ENCODE data around the gene FARP2. TPM values are rescaled to one million over a fixed set of nuclear protein-coding genes. Genes with fewer than 3 reads are reported as not detected.

Gene FARP2
- total and polyA plus RNA-seq, 10 of the 15 experiments (the other 5 are each of a cell fraction or from before 2014, with no cell fraction given), result 5.5 to 67.5 (median 36.8) TPM

GRCh38 chr2:241350878-241351639 is 5.0 kb upstream of the FARP2 start:
- POLR2A ChIA-PET, result no interaction called here
- H3K9me3 ChIP-seq (replicated peaks; ENCODE audit: control insufficient read depth, insufficient read depth, low read length), result no peaks in the 10 kb centered on the region
- no peaks in the 10 kb centered on the region for H4K20me1 ChIP-seq (ENCODE audit: control insufficient read depth, insufficient read depth)
- no peaks in the 10 kb centered on the region; the same call in 1 of the 2 replicates for H3K4me1 ChIP-seq (ENCODE audit: control insufficient read depth, insufficient read depth, low read length)
- H3K27ac ChIP-seq (ENCODE audit: control insufficient read depth, insufficient read depth), result no peak overlapping the region
- 97% methylated on average over 9 of the region's 9 CpGs for WGBS (ENCODE audit: insufficient coverage, insufficient replicate concordance, low lambda C conversion rate, missing lambda C conversion rate)
- no peak overlapping the region for H3K4me2 ChIP-seq (ENCODE audit: control insufficient read depth, insufficient read depth)
- no TSS peak for BruUV-seq (replicated peaks)
- ATAC-seq, result no peak
- TF ChIP-seq TCF3 (IDR thresholded peaks at IDR 0.05; ENCODE audit: borderline replicate concordance, insufficient read depth, low read depth, low read length) (no peak), FOXK2 (IDR thresholded peaks at IDR 0.05) (no peak), BHLHE40 (IDR thresholded peaks at IDR 0.05; ENCODE audit: borderline replicate concordance in 1 of 2, low read depth in 2 of 2, low read length in 1 of 2) (no peak), POLR2AphosphoS5 (IDR thresholded peaks at IDR 0.05; ENCODE audit: low read length) (no peak), RAD21 (IDR thresholded peaks at IDR 0.05; ENCODE audit: insufficient read depth, low read depth, low read length) (no peak), HDAC6 (IDR thresholded peaks at IDR 0.05; ENCODE audit: unreplicated experiment) (no peak), CEBPB (IDR thresholded peaks at IDR 0.05; ENCODE audit: borderline replicate concordance in 1 of 2, low read depth in 2 of 2, low read length in 2 of 2) (no peak), MEF2B (IDR thresholded peaks at IDR 0.05; ENCODE audit: partially characterized antibody, poor library complexity, severe bottlenecking) (no peak)
- TF ChIP-seq, protein P1, sequence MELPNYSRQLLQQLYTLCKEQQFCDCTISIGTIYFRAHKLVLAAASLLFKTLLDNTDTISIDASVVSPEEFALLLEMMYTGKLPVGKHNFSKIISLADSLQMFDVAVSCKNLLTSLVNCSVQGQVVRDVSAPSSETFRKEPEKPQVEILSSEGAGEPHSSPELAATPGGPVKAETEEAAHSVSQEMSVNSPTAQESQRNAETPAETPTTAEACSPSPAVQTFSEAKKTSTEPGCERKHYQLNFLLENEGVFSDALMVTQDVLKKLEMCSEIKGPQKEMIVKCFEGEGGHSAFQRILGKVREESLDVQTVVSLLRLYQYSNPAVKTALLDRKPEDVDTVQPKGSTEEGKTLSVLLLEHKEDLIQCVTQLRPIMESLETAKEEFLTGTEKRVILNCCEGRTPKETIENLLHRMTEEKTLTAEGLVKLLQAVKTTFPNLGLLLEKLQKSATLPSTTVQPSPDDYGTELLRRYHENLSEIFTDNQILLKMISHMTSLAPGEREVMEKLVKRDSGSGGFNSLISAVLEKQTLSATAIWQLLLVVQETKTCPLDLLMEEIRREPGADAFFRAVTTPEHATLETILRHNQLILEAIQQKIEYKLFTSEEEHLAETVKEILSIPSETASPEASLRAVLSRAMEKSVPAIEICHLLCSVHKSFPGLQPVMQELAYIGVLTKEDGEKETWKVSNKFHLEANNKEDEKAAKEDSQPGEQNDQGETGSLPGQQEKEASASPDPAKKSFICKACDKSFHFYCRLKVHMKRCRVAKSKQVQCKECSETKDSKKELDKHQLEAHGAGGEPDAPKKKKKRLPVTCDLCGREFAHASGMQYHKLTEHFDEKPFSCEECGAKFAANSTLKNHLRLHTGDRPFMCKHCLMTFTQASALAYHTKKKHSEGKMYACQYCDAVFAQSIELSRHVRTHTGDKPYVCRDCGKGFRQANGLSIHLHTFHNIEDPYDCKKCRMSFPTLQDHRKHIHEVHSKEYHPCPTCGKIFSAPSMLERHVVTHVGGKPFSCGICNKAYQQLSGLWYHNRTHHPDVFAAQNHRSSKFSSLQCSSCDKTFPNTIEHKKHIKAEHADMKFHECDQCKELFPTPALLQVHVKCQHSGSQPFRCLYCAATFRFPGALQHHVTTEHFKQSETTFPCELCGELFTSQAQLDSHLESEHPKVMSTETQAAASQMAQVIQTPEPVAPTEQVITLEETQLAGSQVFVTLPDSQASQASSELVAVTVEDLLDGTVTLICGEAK (IDR thresholded peaks at IDR 0.05; ENCODE audit: borderline replicate concordance), result no peak
- TF ChIP-seq, protein P2, sequence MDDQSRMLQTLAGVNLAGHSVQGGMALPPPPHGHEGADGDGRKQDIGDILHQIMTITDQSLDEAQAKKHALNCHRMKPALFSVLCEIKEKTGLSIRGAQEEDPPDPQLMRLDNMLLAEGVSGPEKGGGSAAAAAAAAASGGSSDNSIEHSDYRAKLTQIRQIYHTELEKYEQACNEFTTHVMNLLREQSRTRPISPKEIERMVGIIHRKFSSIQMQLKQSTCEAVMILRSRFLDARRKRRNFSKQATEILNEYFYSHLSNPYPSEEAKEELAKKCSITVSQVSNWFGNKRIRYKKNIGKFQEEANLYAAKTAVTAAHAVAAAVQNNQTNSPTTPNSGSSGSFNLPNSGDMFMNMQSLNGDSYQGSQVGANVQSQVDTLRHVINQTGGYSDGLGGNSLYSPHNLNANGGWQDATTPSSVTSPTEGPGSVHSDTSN (IDR thresholded peaks at IDR 0.05; ENCODE audit: insufficient replicate concordance, low read depth, low read length), result no peak
- TF ChIP-seq, protein P3, sequence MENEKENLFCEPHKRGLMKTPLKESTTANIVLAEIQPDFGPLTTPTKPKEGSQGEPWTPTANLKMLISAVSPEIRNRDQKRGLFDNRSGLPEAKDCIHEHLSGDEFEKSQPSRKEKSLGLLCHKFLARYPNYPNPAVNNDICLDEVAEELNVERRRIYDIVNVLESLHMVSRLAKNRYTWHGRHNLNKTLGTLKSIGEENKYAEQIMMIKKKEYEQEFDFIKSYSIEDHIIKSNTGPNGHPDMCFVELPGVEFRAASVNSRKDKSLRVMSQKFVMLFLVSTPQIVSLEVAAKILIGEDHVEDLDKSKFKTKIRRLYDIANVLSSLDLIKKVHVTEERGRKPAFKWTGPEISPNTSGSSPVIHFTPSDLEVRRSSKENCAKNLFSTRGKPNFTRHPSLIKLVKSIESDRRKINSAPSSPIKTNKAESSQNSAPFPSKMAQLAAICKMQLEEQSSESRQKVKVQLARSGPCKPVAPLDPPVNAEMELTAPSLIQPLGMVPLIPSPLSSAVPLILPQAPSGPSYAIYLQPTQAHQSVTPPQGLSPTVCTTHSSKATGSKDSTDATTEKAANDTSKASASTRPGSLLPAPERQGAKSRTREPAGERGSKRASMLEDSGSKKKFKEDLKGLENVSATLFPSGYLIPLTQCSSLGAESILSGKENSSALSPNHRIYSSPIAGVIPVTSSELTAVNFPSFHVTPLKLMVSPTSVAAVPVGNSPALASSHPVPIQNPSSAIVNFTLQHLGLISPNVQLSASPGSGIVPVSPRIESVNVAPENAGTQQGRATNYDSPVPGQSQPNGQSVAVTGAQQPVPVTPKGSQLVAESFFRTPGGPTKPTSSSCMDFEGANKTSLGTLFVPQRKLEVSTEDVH (IDR thresholded peaks at IDR 0.05; ENCODE audit: low read depth, partially characterized antibody), result no peak
- TF ChIP-seq, protein P4, sequence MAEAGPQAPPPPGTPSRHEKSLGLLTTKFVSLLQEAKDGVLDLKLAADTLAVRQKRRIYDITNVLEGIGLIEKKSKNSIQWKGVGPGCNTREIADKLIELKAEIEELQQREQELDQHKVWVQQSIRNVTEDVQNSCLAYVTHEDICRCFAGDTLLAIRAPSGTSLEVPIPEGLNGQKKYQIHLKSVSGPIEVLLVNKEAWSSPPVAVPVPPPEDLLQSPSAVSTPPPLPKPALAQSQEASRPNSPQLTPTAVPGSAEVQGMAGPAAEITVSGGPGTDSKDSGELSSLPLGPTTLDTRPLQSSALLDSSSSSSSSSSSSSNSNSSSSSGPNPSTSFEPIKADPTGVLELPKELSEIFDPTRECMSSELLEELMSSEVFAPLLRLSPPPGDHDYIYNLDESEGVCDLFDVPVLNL (IDR thresholded peaks at IDR 0.05; ENCODE audit: low read depth, low read length), result no peak
- intact Hi-C loops (cut with micrococcal nuclease; ENCODE audit: unreplicated experiment) (loop anchor here (10.0 kb wide), 1 partner anchor 264 kb away; no protein-coding TSS in a partner anchor), in situ Hi-C loops (cut with MboI) (loop anchor here (5.0 kb wide), 1 partner anchor 526 kb away; no protein-coding TSS in a partner anchor)
- no peak overlapping the region for H3K4me3 ChIP-seq
- FAIRE-seq, result no peak
- RAD21 ChIA-PET (ENCODE audit: unreplicated experiment), result interaction anchor here (1.4 kb wide), 1 partner anchor 41 kb away, joined by 4 read pairs; no protein-coding TSS in a partner anchor
- no peak for DNase-seq (ENCODE audit: low read depth, low spot score)
- H3K27me3 ChIP-seq (replicated peaks in 1 of 2; ENCODE audit: control insufficient read depth in 2 of 2, insufficient read depth in 2 of 2, low read length in 1 of 2), result no peaks in the 10 kb centered on the region
- CTCF ChIA-PET, result interaction anchor here (1.0 to 3.3 kb wide), 4 partner anchors 10 to 41 kb away, joined by 3 to 15 read pairs (median 5); no protein-coding TSS in a partner anchor
- SMC1A ChIA-PET (ENCODE audit: uncharacterized antibody, unreplicated experiment), result interaction anchor here (1.1 to 2.1 kb wide), 3 partner anchors 29 to 116 kb away, joined by 3 to 9 read pairs (median 3); no protein-coding TSS in a partner anchor
- H3K36me3 ChIP-seq (ENCODE audit: control insufficient read depth in 2 of 2, insufficient read depth in 2 of 2, low read length in 1 of 2), result peaks cover 17 to 37% of the 10 kb centered on the region in 2 experiments
- no peak overlapping the region for H2AFZ ChIP-seq (ENCODE audit: control insufficient read depth, low read depth, low read length)
- no peaks in the 10 kb centered on the region for H3K79me2 ChIP-seq (ENCODE audit: control insufficient read depth, insufficient read depth, low read length)
- no peak overlapping the region for H3K9ac ChIP-seq (ENCODE audit: control insufficient read depth, insufficient read depth, low read length)

Data from GM12878 (cell line).